ENCODE measurements around the gene NXPH3.

The NXPH3 gene

DNA sequence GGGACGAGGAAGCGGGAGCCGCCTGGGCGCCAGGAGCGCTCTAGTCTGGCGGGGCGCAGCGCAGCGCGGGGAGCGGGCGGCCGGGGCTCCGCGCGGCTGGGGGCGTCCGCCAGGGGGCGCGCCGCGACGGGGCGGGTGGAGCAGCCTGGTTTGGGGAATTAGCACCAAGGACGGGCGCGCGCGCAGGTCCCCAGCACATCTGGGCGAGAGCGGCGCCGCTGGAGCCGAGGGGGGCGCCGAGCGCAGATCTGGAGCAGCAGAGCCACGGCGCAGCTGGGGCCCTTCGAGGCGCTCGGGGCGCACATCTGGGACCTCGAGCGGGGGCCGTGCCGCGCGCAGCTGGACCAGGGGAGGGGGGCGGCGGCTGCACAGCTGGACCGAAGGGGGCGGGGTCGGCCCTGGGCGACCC is at the start of gene NXPH3:
Gene NXPH3 (plus strand): TSS at position 193 of the 409 bp plus-strand sequence. CDS start 349 bp downstream, outside the sequence.
- peak; percentile 46 to 61 for DNase-seq (ENCODE audit: low read depth in 2 of 2)
- TF ChIP-seq, protein P1, sequence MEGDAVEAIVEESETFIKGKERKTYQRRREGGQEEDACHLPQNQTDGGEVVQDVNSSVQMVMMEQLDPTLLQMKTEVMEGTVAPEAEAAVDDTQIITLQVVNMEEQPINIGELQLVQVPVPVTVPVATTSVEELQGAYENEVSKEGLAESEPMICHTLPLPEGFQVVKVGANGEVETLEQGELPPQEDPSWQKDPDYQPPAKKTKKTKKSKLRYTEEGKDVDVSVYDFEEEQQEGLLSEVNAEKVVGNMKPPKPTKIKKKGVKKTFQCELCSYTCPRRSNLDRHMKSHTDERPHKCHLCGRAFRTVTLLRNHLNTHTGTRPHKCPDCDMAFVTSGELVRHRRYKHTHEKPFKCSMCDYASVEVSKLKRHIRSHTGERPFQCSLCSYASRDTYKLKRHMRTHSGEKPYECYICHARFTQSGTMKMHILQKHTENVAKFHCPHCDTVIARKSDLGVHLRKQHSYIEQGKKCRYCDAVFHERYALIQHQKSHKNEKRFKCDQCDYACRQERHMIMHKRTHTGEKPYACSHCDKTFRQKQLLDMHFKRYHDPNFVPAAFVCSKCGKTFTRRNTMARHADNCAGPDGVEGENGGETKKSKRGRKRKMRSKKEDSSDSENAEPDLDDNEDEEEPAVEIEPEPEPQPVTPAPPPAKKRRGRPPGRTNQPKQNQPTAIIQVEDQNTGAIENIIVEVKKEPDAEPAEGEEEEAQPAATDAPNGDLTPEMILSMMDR (IDR thresholded peaks at IDR 0.05; ENCODE audit: low read depth, low read length): peak; percentile 20
- peak within 1 kb of the TSS; percentile 60 to 73 for H3K4me3 ChIP-seq (replicated peaks in 1 of 2; ENCODE audit: low read depth in 2 of 2, low read length in 2 of 2)

DNA sequence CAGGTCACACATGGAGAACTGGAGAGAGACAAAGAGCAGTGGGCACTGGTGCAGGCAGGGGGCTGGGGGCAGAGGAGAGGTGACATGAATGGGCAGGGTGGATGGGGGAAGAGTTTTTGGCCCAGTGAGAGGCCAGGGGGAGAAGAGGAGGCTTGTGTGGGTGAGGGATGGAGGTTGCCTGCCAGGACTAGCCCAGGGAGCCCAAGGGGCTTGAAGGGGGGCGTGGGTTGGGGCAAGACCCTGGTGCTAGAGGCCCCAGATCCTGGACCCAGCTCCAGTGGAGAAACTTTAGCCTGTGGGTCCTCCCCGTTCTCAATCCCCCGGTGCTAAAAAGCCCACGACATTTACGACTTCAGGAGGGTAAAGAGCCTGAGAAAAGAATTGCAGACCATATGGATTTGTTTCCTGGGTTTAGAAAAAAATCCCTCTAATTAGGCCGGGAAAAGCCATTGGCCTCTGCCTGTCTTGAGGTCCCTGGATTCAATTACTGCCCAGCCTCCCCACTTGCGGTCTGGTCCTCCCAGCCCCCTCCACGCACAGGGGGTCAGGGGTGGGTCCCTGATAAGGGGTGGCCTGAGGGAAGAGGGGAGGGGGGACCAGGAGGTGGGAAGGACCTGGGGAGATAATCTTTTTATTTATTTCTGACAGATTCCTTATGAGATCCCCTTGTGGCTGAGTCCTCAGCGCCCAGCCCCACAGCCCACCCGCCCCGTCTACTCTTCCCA is 47.6 kb upstream of the NXPH3 start:
- TF ChIP-seq, protein P1 (IDR thresholded peaks at IDR 0.05; ENCODE audit: low read depth, low read length): no peak
- DNase-seq (ENCODE audit: low read depth in 2 of 2): no peak

DNA sequence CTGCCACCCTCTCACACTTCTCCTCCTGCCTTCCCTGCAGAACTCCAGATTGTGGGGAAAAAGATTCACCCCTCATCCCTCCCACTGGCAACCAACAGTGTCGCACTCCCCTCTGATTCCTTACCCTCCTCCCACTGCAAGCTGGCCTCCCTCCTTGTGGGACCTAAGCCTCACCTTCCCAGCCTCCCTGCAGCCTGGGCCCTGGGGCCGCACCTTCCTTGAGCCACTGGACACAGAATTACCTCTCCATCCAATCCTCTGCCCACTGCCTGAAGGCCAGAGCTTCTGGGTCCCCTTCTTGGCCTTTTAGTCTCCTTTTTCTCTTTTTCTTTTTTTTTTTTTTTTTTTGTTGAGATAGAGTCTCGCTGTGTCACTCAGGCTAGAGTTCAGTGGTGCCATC is 46.7 kb upstream of the NXPH3 start:
- DNase-seq (ENCODE audit: low read depth in 2 of 2): no peak
- TF ChIP-seq, protein P1 (IDR thresholded peaks at IDR 0.05; ENCODE audit: low read depth, low read length): no peak
- H3K4me3 ChIP-seq (replicated peaks in 1 of 2; ENCODE audit: low read depth in 2 of 2, low read length in 2 of 2): no peak overlapping the region

More for the DNA sequence above, 47.6 kb upstream of the NXPH3 start:
- no peak overlapping the region for H3K4me3 ChIP-seq (replicated peaks in 1 of 2; ENCODE audit: low read depth in 2 of 2, low read length in 2 of 2)

DNA sequence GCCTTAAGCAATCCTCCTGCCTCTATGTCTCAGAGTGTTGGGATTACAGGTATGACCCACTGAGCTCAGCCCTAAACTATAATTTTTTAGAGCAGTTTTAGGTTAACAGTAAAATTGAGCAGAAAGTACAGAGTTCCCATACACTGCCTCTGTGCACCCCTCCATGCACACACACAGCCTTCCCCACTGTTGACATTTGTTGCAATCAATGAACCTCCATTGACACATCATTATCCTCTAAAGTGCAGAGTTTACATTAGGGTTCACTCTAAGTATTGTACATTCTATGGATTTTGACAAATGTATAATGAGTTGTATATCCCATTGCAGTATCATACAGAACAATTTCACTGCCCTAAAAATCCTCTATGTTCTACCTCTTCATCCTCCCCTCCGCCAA is 45.6 kb upstream of the NXPH3 start:
- H3K4me3 ChIP-seq (replicated peaks in 1 of 2; ENCODE audit: low read depth in 2 of 2, low read length in 2 of 2): no peak overlapping the region
- TF ChIP-seq, protein P1 (IDR thresholded peaks at IDR 0.05; ENCODE audit: low read depth, low read length): no peak
- DNase-seq (ENCODE audit: low read depth in 2 of 2): no peak

DNA sequence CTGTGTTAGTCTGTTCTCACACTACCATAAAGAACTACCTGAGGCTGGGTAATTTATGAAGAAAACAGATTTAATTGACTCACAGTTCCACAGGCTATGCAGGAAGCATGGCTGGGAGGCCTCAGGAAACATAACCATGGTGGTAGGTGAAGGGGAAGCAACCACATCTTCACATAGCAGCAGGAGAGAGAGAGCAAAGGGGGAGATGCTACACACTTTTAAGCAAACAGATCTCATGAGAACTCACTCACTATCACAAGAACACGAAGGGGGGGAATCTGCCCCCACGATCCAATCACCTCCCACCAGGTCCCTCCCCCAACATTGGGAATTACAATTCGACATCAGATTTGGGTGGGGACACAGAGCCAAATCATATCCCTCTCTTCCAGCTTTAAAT is 31.8 kb upstream of the NXPH3 start:
- DNase-seq (ENCODE audit: low read depth in 2 of 2): no peak
- no peak overlapping the region for H3K4me3 ChIP-seq (replicated peaks in 1 of 2; ENCODE audit: low read depth in 2 of 2, low read length in 2 of 2)
- TF ChIP-seq, protein P1 (IDR thresholded peaks at IDR 0.05; ENCODE audit: low read depth, low read length): no peak

DNA sequence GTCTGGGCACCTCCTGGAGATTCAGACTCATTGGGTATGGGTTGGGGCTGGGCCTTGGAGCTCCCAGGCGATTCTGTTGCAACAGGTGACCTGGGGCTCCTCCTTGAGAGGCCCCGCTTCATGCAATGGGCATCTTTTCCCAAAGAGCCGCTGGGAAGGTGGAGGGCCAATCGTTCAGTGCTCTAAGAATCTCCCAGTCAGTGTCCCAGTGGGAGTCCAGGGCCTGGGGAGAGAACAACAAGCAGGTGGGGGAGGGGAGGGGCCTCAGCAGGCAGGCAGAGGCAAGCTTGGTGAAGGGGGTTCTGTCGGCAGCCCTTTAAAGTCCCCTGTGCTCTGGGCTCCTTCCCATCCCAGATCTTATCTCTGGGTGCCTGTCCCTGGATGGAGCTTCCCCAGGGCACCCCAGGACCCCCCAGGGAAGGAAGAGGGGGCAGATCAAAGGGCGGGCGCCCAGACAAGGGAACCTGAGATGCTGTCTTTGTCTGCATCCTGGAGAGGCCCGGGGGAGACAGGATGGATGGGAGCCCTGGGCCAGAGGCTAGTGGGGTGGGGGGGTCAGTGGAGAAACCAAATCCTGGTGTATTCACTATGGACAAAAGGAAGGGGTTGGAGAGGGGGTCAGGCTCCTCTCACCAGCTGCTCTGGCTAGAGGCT is 30.5 kb upstream of the NXPH3 start:
- H3K4me3 ChIP-seq (replicated peaks in 1 of 2; ENCODE audit: low read depth in 2 of 2, low read length in 2 of 2): no peak overlapping the region
- TF ChIP-seq, protein P1 (IDR thresholded peaks at IDR 0.05; ENCODE audit: low read depth, low read length): no peak

More for the DNA sequence above, 30.5 kb upstream of the NXPH3 start:
- no peak for DNase-seq (ENCODE audit: low read depth in 2 of 2)
